SU-DHL-6 (cell line): ENCODE results near the gene GRPR.
"Not testable (repeated sequence)": the region's sequence is repeated elsewhere in the genome, so short reads cannot be mapped to it uniquely, and the experiment has no call there.

Experiments used
- H2AFZ ChIP-seq: fragments of 200-600 bp; sonication (generic); 2 replicates; pipeline ENCODE4 v1.6.1; 2014; ENCODE audit warnings: low read depth, mild to moderate bottlenecking, moderate library complexity, mixed read lengths, antibody characterized with exemption, low read length; ENCODE audit not compliant: severe bottlenecking
- H3F3A ChIP-seq: fragments of 200-600 bp; shearing (Covaris generic); 2 replicates; pipeline ENCODE4 v1.6.0; 2016; ENCODE audit warnings: antibody characterized with exemption, mild to moderate bottlenecking; ENCODE audit not compliant: insufficient read depth
- H3K27ac ChIP-seq: fragments of 200-600 bp; sonication (generic); 2 replicates; pipeline ENCODE4 v1.5.1; 2016; ENCODE audit warnings: low read depth, mild to moderate bottlenecking, low read length, moderate library complexity, mixed read lengths
- H3K27me3 ChIP-seq: fragments of 200-600 bp; sonication (generic), shearing (Covaris generic); 2 replicates; pipeline ENCODE4 v1.6.0; 2014; ENCODE audit warnings: mild to moderate bottlenecking, low read length
- H3K36me3 ChIP-seq: fragments of 200-600 bp; sonication (generic); 2 replicates; pipeline ENCODE4 v1.6.1; 2014; ENCODE audit warnings: mild to moderate bottlenecking, low read length, mixed read lengths
- H3K4me2 ChIP-seq: fragments of 300-600, 200-600 bp; shearing (Covaris generic), sonication (generic); 2 replicates; pipeline ENCODE4 v1.6.0; 2014; ENCODE audit warnings: low read length, low read depth, mild to moderate bottlenecking; ENCODE audit not compliant: poor library complexity, severe bottlenecking
- H3K4me3 ChIP-seq: fragments of 200-600 bp; sonication (generic); 2 replicates; pipeline ENCODE4 v1.5.1; 2014; ENCODE audit warnings: antibody characterized with exemption, low read length, mild to moderate bottlenecking, mixed read lengths; ENCODE audit not compliant: insufficient read depth, poor library complexity, severe bottlenecking
- H3K79me2 ChIP-seq: fragments of 200-600 bp; sonication (generic); 2 replicates; pipeline ENCODE4 v1.6.1; 2014; ENCODE audit warnings: mild to moderate bottlenecking, low read length, moderate library complexity; ENCODE audit not compliant: insufficient read depth
- H3K9ac ChIP-seq: fragments of 200-600 bp; sonication (generic); 2 replicates; pipeline ENCODE4 v1.7.0; 2014; ENCODE audit warnings: mild to moderate bottlenecking, low read length
- H3K9me2 ChIP-seq: fragments of 200-600 bp; sonication (generic); replicated peaks from 2 replicates; pipeline ENCODE4 v1.6.1; 2014; ENCODE audit warnings: low read length; ENCODE audit not compliant: insufficient read depth
- H3K9me3 ChIP-seq: fragments of 200-600 bp; sonication (generic); 2 replicates; pipeline ENCODE4 v1.6.1; 2014; ENCODE audit warnings: low read length, mixed read lengths; ENCODE audit not compliant: insufficient read depth
- H4K20me1 ChIP-seq: fragments of 200-600 bp; sonication (generic); 2 replicates; pipeline ENCODE4 v1.6.1; 2014; ENCODE audit warnings: low read depth, mild to moderate bottlenecking, antibody characterized with exemption, low read length, moderate library complexity, mixed read lengths
- CTCF ChIP-seq: fragments of 200-600 bp; sonication (generic); IDR thresholded peaks from one replicate; pipeline ENCODE4 v1.5.1; 2017; ENCODE audit warnings: antibody characterized with exemption, mild to moderate bottlenecking, low read length, moderate library complexity; ENCODE audit not compliant: insufficient read depth, poor library complexity, severe bottlenecking
- EZH2phosphoT487 ChIP-seq: fragments of 200-600 bp; sonication (generic), shearing (Covaris generic); conservative IDR thresholded peaks from 2 replicates; pipeline ENCODE4 v1.6.1; 2018; ENCODE audit warnings: mild to moderate bottlenecking, antibody characterized with exemption, low read length, moderate library complexity, mixed read lengths

Gene GRPR

DNA sequence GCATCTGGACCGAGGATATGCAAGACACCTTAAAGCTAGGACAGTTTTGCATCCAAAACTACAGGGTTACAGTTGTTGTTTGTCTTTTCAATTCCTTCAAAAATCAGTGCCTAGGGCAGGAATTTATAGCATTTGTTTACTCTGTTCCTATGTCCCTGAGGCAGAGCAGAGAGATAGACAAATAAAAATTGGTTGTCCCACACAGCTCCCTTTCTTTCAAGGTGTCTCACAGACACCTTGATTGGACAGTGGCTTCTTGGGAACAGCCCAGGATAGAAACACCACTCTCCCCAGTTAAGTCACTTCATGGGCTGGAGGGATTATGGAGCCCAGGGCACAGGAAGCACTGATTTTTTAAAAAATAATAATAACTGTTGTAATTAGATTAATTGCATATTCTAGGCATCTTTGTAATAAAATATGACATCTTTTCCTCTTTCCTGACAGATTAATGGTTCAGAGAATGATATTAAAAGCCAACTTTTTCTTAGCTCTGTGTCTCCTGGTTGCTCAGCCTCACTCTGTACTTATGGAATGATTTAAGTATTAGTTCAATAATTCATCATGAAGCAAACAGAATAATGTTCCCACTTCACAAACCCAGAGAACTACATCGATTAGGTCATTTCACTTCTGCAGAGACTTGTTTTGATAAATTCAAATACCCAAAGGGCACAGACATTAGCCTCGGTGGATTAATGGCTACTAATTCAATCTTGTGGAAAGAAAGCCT, 52.1 kb downstream of the GRPR start:
- no peak overlapping the region for H3K27ac ChIP-seq
- no peaks in the 10 kb centered on the region for H3K27me3 ChIP-seq
- no peak overlapping the region for H2AFZ ChIP-seq
- H3K9me3 ChIP-seq = no peaks in the 10 kb centered on the region
- H3K36me3 ChIP-seq = no peaks in the 10 kb centered on the region
- no peaks in the 10 kb centered on the region for H4K20me1 ChIP-seq
- H3K4me3 ChIP-seq = no peak overlapping the region
- no peak overlapping the region for H3K9ac ChIP-seq
- TF ChIP-seq CTCF (no peak), EZH2phosphoT487 (no peak)
- no peaks in the 10 kb centered on the region for H3F3A ChIP-seq
- no peak overlapping the region for H3K4me2 ChIP-seq
- no peaks in the 10 kb centered on the region for H3K79me2 ChIP-seq
- no peaks in the 10 kb centered on the region for H3K9me2 ChIP-seq

DNA sequence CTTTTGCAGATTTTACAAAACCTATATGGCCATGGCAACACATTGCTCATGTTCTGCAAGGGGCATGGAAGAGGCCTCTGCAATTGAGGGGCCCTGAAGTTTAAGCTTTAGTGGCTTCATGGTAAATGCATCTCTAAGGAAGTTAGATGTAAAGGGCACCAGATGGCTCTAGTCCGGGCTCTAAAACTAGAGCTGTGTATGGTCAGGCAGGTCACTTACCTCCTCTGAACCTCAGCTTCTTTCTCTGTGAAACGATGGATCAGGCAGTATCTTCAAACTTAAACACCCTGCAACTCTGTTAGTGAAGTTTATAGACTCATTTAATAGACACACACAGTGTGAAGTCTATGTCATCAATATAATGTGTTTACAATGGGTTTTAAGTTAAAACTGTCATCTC, 53.9 kb downstream of the GRPR start:
- no peaks in the 10 kb centered on the region for H3K9me2 ChIP-seq
- H3K9me3 ChIP-seq = no peaks in the 10 kb centered on the region
- no peaks in the 10 kb centered on the region for H3F3A ChIP-seq
- H4K20me1 ChIP-seq = no peaks in the 10 kb centered on the region
- no peaks in the 10 kb centered on the region for H3K27me3 ChIP-seq
- H3K79me2 ChIP-seq = no peaks in the 10 kb centered on the region
- no peaks in the 10 kb centered on the region for H3K36me3 ChIP-seq
- TF ChIP-seq CTCF = no peak
- TF ChIP-seq EZH2phosphoT487 = no peak
- H3K9ac ChIP-seq = no peak overlapping the region
- no peak overlapping the region for H2AFZ ChIP-seq
- no peak overlapping the region for H3K4me2 ChIP-seq
- H3K4me3 ChIP-seq = no peak overlapping the region
- no peak overlapping the region for H3K27ac ChIP-seq

GRCh38 chrX:16183843-16184242, 60.5 kb downstream of the GRPR start:
- not testable (repeated sequence) for H3K9ac ChIP-seq, H3K9me3 ChIP-seq, H3K9me2 ChIP-seq, H3K27me3 ChIP-seq, H3K4me2 ChIP-seq, H3K27ac ChIP-seq, H3K4me3 ChIP-seq, H3F3A ChIP-seq, H2AFZ ChIP-seq, H4K20me1 ChIP-seq, H3K79me2 ChIP-seq, H3K36me3 ChIP-seq

DNA sequence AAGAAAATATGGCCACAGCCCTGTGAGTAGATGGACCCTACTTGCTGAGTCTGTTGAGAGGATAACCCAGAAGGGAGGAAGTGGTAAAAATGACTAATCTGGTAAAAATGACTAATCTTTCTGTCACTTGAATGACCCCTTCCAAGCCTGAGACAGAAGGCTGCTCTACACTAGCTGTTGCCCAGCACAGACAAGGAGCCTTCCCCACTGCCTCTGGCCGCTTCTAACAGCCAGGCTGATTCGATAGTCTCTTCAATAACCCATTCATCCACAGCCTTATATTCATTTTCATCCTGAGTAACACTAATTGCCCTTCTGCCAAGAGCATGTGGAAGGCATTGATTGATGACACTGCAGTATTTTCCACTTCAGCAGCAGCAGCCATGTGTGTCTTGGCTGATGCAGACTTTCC, 62.4 kb downstream of the GRPR start:
- H2AFZ ChIP-seq = no peak overlapping the region
- H3K4me3 ChIP-seq = no peak overlapping the region
- no peaks in the 10 kb centered on the region for H3K27me3 ChIP-seq
- H3K79me2 ChIP-seq = no peaks in the 10 kb centered on the region
- TF ChIP-seq EZH2phosphoT487 = no peak
- TF ChIP-seq CTCF = no peak
- H3F3A ChIP-seq = no peaks in the 10 kb centered on the region
- H3K4me2 ChIP-seq = no peak overlapping the region
- H4K20me1 ChIP-seq = no peaks in the 10 kb centered on the region
- H3K9ac ChIP-seq = no peak overlapping the region
- no peaks in the 10 kb centered on the region for H3K9me3 ChIP-seq
- H3K36me3 ChIP-seq = no peaks in the 10 kb centered on the region
- no peak overlapping the region for H3K27ac ChIP-seq
- H3K9me2 ChIP-seq = no peaks in the 10 kb centered on the region
